ENCODE results near the gene LRRC75B.
"Not testable (repeated sequence)": the region's sequence is repeated elsewhere in the genome, so short reads cannot be mapped to it uniquely, and the experiment has no call there.

The LRRC75B gene

DNA sequence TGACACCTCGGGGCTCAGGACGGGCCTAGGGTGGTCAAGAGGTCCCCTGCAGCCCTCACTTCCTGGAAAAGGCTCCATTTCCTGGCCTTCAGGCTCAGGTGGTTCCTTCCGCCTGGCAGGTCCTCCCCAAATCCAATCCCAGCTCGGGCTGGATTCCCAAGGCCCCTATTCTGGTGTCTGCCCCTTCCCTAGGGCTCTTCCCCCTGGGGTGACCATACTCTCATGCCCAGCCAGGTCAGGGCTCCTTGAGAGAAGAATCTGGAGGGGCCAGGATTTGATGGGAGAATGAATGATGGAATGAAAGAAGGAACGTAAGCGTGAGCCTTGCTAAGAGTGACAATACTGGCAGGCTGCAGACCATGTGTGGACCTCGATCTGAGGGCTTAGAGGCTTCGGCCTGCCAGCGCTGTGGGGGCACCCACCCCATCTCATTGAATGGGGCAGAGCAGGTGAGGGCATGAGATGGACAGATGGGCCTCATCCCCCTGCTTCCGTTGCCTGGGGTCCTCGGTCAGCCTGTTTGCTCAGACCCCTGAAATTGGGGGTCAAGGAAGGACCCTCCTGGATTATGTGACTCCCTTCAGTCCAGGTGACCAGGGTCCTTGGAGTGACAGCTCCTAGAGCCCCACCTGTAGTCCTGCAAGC, 9.4 kb upstream of the LRRC75B start:
- DNase-seq, result not testable (repeated sequence)

DNA sequence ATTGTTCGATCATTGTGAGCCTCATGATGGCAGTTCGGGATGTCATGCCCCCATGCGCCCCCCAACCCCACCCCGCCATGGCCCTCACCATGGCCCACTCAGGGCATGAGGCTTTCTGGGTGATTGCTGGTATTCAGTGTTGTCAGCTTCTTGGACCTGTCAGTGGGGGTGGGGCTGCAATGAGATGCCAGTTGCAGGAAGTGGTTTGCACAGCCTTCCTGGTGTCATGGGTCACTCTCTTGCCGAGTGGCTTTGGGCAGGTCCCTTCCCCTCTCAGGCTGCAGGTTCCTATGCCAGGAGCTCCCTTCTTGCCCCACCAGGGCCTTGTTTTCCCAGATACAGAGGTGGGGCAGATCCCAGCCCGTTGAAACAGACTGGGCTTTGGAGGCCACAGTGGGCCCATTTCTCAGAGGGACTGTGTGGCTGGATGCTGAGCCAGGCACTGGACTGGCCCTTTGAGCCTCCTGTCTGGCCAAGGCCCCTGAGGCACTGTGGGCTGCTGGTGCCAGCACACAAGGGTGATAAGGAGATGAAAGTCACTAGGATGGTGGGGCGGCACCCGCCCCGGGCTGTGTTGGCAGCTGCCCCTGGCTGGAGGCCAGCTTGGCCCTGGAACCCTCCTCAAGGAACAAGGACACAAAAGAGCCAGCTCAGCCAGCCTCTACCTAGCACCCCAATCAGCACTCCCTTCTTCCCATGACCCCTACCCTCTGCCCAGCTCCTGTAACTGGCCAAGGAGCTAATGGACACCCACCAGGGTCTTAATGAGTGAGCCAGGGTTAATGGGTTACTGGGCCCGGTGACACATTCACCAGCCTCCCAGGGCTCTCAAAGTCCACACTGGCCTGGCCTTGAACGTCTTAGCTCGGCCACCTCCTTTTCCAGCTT, 8.6 kb upstream of the LRRC75B start:
- DNase-seq, result no peak

DNA sequence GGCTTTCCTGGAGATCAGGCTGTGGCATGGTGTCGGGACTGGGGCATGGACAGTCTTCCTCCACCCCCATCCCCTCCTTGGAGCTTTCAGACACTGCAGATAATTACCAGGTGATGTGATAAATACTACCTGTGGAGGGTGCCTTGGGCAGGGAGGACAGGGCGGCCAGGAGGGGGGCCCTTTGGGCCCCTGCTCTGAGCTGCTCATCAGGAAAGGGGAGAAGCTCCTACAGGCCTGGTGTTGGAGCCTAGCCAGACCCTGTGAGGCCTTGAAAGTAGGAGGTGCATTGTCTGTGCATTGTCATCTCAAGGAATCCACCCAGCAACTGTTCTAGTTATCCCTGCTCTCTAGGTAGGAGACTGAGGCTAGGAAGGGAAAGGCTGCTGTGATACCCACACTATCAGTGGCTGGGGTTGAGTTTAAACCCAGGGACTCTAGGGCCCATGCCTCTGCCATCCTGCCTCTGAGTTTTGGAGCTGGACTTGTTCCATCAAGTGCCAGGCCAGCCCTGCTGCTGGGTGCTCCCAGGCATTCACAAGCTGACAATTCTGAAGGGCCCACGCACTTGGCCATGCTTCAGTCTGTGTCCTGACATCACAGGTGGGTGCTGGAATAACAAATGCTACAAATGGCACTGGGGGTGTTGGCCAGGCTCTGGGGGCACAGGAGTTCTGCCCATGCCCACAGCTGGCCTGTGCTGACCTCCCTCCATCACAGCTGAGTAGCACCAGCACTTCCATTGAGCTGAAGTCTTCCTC, 7.3 kb upstream of the LRRC75B start:
- not testable (repeated sequence) for DNase-seq

DNA sequence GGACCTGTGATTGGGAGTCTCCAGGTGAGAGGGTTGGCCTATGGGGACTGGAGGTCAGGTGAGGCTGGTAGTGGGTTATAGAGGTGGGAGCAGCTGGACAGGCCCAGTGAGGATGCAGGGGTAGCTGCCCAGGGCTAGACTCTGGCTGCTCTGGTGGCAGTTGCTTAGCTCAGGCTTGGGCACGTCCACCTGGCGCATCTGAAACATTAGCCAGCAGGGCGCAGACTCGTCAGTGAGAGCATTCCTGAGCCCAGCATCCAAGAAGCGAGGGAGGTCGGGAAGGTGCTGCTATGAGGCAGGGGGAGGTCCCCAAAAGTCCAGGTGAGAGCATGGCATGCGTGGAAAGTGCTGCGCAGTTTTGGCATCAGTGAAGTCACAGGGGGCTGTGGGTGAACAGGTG, 6.6 kb upstream of the LRRC75B start:
- no peak for DNase-seq

DNA sequence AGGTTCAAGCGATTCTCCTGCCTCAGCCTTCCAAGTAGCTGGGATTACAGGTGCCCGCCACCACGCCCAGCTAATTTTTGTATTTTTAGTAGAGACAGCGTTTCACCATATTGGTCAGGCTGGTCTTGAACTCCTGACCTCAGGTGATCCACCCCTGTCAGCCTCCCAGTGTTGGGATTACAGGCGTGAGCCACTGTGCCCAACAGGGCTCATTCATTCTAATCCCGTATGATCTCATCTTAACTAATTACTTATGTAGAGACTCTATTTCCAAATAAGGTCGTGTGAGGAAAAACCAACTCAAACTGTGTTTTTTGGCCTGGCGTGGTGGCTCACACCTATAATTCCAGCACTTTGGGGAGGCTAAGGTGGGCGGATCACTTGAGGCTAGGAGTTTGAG, 4.2 kb upstream of the LRRC75B start:
- not testable (repeated sequence) for DNase-seq

DNA sequence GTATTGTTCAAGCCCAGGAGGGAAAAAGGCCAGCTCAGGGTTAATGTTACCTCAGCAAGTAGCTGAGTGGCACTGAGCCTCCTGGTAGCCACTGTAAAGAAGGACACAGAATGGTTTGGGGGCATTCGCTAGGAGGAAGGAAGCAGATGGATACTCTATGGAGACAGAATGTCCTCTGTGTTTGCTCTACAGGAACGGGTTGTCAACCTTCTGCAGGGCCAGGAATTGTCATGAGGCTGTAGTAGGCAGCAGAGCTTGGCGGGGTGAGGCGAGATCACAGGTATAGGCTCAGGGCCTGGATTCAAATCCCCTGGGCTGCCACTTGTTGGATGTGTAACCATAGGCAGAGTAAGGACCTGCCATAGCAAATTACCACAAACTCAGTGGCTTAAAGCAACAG, 3.0 kb upstream of the LRRC75B start:
- DNase-seq, result no peak

DNA sequence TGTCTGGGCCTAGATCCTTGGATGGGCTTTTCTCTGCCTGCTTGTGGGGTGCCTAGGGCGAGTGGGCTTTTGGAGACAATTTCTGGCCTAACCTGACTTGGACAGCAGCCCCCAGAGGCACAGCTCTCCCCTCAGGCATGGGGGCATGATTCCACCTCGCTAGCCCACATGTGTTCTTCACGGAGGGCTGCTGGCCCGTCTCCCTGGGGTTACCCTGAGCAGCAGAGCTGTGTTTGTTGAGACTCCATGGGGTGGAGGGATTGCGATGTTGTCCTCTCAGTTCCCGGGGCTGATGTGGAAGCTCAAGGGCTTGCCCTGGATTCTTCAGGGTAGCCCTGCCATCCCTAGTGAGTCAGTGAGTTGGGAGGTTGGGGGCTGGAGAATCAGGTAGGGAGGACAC, 2.4 kb upstream of the LRRC75B start:
- DNase-seq, result no peak

DNA sequence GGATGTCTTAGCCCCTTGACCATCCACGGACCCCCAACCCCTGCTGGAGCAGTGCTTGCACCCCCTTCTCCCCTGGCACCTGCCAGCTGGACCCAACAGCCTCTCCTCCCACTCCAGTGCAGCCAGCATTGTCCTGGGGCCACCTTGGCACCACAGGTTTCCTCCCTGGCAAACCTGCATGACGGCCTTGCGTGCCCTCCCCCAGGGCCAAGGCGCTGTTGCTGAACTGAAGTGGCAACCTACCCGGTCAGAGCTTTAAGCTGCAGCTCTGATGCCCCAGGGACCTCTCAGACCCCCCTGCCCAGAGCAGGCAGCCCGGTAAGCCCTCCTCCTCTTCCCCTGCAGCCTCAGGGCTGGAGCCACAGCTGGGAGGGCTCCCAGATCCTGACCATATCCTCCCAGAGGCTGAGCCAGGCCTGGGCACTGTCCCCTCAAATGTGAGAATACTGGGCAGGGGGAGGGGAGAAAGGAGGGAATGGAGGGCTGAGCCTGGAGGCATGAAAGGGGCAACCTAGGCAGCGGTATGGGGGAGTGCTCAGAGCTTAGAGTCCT, 1.8 kb upstream of the LRRC75B start:
- no peak for DNase-seq

DNA sequence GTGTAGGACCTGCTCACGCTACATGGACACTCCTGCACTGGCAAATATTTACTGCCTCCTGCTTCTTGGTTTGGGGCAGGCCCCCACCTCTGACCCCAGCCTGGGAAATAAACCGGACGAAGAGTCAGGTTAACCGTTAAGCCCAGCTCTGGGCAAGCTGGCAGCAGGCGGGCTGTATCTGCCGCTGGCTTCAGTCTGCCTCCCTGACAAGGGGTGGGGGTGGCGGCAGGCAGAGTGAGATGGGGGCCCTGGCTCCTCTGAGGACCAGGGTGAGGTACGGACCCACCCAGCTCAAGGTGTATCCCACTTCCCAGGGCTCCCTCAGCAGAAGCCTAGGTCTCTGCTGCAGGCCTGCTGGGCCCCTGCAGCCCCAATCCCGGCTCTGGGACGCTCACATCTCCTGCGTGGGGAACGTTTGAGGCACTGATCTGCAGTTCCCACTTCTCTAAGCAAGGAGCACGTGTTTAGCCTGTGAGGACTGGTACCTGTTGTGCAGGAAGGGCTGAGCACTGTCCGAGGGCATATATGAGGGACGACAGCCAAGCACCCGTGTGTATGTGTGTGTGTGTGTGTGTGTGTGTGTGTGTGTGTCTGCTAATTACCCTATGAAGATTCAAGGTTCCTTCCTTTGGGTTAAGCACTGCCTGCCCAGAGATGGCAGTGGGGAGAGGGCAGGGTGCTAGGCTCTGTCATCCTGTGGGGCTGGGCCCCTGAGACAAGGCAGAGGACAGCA, 1.1 kb upstream of the LRRC75B start:
- no peak for DNase-seq

DNA sequence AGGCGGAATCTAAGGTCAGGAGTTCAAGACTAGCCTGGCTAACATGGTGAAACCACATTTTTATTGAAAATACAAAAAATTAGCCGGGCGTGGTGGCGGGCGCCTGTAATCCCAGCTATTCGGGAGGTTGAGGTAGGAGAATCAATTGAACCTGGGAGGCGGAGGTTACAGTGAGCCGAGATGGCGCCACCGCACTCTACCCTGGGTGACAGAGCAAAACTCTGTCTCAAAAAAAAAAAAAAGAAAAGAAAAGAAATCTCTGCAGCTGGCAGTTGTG, 624 bp upstream of the LRRC75B start:
- not testable (repeated sequence) for DNase-seq

DNA sequence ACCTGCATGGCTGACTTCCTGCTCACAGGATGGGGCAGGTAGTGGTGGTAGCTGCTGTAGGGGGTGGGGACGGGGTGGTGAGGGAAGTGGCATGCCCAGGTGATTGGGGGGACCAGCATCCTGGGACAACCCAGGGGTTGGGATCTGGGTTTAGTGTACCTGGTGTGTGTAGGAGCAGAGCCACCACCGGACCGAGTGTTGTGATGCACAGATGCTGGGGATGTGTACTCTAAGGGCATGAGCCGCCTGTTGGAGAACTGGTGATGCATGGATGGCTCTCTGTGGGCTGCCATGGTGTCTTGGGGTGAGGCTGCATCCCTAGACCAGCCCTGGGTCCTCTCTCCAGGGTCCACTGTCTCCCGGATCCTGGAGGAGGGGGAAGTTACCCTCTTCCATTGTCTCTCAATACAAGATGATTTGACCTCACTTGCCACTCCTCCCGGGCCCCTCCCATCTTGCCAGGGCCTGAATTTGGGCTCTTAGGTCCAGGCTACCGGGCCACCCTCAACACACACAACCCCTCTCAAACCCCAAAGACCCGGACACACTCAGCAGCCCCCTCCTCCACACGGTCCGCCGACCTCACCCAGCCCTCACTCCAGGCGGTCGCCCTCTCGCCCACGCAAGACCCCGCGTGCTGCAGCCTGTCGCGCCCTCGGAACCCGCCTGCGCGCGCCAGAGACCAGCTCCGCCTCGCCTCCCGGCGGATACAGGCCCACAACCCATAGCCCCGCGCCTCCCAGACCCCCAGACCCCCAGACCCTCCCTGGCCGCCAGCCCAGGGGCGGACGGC, 619 bp downstream of the LRRC75B start:
- no peak for DNase-seq

DNA sequence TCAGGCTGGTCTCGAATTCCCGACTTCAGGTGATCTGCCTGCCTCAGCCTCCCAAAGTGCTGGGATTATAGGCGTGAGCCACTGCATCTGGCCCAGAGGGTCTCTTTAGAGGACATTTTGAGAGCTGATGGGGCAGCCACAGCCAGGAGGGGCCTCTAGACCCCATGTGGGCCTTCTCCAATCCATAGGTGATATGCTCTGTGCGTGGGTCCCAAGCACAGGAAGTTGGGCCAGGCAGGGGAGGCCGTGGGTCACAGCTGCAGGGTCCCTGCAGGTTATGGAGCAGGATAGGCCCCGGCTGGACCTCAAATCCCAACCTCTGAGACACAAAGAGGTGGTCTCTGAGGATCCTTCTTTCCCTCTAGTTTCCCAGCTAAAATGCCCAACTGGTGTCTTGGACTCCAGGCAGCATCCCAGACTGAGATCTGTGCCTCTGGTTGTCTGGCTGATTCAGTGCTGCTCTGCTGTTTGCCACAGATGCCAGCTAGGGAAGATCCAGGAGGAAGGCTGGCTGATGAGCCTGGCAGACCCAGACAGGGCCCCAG, 1.5 kb downstream of the LRRC75B start:
- DNase-seq, result no peak

DNA sequence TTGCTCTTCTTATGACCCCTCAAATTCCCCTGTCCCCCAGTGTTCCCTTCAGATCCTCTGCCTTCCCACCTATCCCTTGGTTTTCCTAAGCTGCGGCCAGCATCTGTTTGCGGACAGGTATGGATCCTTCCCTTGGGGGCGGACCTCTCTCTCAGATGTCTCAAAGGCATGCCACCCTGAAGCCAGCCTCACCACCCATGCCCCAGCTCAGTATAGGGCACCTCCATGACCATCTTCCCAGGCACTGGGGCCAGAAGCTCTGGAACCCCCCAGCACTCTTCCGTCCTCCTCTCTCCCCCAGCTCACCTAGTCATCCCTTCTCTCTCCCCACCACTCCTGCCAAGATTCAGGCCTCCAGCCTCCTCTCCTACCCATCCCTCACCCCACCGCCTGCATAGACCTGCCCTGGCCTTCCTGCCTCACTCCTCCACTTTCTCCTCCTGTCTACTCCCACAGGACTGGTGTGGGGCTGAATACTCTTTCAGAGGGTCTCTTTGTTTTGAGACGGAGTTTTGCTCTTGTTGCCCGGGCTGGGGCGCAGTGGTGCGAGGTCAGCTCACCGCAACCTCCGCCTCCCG, 2.2 kb downstream of the LRRC75B start:
- no peak for DNase-seq

DNA sequence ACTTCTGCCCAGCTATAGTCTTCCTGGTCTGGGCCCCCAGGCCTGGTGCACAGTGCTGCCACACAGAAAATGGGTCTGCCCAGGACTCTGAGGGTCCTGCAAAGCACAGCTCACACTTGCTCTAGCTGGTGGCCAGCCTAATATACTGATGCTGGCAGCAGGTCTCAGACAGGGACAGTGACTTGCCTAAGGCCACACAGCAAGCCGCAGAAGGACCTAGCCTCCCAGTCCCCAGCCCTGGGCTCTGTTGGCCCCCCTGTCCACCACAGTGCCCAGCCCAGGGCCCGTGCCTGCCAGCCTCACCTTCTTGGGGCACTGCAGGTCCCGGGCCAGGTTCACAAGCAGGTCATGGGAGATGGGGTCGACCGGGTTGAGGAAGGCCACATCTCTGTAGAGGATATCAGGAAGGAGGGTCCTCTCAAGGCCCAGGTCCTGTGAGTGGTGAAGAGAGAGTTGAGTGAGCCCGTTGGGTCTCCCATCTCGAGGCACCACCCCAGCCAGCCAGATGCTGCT, 3.3 kb downstream of the LRRC75B start:
- DNase-seq, result no peak

DNA sequence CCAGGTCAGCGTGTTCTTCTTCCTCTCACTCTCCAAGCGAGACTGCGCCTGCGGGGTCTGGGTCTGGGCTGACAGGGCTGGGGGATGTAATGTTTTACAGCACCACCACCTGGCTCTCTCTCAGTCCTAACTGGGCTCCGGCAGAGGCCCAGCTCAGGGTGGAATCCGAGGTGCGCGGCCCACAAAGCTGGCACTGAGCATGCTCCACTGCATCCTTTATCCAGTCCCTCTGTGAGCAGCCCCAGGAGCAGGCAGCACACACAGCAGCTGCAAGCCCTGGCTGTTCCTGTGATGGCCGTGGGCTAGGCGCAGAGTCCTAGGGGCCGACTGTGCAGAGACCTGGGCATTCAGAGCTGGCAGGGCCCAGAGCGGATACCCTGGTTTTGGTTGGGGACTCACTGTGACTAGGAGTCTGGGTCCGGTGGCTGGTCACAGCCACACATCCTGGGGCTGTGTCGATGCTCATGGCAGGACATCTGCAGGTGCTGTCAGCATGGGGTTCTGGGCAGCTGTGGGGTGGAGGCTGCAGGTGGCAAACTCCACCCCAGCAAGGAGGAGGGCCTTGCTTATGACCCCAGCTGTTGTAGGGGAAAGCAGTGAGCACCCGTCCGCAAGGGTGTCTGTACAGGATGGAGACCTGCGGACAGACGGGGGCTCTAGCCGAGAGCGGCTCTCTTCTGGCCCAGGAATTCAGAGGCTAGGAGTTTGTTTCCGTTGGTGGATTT, 4.0 kb downstream of the LRRC75B start:
- DNase-seq, result no peak

DNA sequence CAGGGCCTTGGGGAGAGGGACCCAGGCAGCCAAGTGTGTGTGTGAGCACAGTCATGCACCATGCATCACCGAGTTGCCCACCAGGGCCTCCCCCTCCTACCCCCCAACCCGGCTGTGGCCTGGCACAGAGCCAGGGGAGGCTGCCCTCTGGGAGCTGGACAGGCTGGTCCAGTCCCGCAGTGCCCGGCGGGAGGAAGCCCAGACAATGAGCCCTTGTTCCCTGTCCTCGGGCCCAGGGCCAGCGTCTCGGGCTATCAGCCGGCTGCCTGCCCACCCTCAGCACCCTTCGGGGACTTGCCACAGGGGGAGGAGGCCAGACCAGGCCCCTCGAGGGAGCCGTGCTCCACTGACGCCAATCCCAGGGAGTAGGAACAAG, 4.5 kb downstream of the LRRC75B start:
- no peak for DNase-seq

DNA sequence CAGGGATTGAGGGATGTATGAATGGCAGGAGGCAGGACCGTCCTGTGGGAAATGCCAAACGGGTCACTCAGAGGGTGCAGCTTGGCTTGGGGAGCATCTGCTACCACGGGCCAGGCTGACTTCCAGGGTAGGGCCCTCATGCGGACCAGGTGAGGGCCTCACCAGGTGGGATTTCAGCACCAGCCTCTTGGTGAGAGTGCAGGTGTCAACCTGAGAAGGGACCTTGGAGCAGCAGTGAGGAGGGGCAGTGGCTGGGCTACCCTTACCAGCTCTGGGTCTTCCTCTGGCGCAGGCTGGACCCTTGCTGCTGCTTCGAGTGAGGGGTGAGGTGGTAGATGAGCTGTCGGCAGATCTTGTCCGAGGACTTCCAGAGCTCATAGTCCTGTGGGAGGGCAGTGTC, 4.9 kb downstream of the LRRC75B start:
- DNase-seq, result no peak

DNA sequence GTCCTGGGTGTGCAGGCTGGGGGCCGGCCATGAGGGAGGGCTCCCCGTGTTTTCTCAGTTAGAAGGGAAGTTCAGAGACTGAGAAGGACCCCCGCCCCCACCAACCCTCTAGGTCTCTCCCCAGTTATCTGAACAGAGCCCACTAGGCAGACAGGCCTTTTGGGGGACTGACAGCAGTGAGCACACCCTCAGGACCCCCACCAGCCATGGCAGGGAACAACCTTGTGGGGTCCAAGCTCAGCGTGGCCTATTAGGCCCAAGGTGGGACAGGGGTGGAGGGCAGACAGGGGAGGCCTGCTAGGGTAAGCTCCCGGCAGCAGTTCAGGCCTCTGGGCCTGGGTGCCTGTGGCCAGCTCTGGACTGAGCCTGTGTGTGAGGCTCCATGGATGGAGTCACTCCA, 5.6 kb downstream of the LRRC75B start:
- no peak for DNase-seq

DNA sequence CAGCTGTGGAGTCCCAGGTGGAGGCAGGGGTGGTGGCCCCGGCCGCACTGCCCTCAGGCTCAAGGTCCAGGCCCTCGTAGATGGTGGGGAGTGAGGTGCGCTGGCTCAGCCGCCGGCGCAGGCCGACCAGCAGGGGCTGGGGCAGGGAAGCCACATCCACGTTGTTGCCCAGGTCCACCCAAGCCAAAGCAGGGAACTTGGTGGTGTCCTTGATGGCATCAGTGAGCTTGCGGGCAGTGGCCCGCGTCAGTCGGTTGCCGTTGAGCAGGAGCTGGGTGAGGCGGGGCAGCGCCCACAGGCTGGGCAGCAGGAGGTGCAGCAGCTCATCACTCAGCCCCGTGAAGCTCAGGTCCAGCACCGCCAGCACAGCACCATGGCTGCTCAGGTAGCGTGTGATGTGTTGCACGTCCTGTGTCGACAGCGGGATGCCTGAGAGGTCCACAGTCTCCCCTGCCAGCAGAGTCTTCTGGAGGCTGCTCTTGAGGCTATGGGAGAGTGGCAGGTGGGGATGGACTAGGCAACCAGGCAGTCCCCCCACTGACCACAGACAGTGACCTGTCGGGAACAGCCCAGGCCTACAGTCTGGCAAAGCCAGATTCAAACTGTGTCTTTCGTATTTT, 6.8 kb downstream of the LRRC75B start:
- DNase-seq, result no peak

DNA sequence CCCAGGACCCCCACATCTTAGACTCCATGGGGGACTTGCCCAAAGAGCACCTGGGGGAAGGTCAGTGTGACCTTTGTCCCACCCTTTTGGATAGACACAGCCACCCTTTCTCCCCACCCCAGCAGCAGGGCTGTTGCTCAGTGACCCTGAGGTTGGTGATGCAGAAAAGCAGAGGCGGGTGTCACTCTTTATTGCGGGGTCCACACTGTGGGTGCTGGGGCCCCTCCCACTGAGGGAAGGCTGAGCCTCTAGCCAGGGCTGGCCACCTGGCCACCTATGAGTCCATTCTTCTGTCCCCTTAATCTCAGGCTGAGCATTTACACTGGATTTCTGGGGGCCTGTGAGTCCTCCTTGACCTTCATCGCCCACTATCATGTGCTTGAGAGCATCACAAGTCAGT, 7.4 kb downstream of the LRRC75B start:
- DNase-seq, result no peak
